ENCODE data around the gene PPP2R2C.

DNA sequence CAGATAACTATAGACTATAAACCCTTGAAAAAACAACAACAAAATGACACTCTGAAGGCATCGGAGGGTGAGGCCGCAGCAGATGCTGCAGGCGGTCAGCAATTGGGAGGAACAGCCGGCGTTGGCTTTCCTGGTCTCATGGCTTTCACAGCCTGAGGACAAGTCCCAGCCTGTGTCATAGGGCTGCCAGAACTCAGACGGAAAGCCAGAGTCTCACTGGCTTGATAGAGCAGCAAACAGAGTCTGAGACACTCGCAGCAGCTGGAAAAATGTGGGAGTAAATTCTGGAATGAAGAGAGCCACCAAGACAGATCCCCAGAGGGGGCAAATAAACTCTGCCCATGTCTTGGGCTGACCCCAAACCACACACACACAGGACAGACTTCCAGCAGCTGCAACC is 86.3 kb downstream of the PPP2R2C start:
- TF ChIP-seq, protein P1, sequence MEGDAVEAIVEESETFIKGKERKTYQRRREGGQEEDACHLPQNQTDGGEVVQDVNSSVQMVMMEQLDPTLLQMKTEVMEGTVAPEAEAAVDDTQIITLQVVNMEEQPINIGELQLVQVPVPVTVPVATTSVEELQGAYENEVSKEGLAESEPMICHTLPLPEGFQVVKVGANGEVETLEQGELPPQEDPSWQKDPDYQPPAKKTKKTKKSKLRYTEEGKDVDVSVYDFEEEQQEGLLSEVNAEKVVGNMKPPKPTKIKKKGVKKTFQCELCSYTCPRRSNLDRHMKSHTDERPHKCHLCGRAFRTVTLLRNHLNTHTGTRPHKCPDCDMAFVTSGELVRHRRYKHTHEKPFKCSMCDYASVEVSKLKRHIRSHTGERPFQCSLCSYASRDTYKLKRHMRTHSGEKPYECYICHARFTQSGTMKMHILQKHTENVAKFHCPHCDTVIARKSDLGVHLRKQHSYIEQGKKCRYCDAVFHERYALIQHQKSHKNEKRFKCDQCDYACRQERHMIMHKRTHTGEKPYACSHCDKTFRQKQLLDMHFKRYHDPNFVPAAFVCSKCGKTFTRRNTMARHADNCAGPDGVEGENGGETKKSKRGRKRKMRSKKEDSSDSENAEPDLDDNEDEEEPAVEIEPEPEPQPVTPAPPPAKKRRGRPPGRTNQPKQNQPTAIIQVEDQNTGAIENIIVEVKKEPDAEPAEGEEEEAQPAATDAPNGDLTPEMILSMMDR (IDR thresholded peaks at IDR 0.05) = no peak
- TF ChIP-seq POLR2A (IDR thresholded peaks at IDR 0.05) = no peak

Data from heart left ventricle (tissue), 13 donors.